ENCODE data around the gene MIA.
"Not testable (repeated sequence)": the region's sequence is repeated elsewhere in the genome, so short reads cannot be mapped to it uniquely, and the experiment has no call there.

Gene MIA

GRCh38 chr19:40825460-40826095 is 50.3 kb downstream of the MIA start:
- not testable (repeated sequence) for DNase-seq

- not testable (repeated sequence) for DNase-seq
These were observed 51.0 kb downstream of the MIA start for GRCh38 chr19:40826312-40826698.

GRCh38 chr19:40826699-40827385 is 51.5 kb downstream of the MIA start:
- DNase-seq, result peak; percentile 28

All from effector CD8-positive, alpha-beta T cell (primary cell).